CD4-positive, alpha-beta T cell treated with Interferon gamma for 1 hour (primary cell): Measurements from ENCODE around the gene ATG7.
A peak's percentile ranks its signal among the peaks of the same experiment; 100 is the strongest.
"Not testable (repeated sequence)": the region's sequence is repeated elsewhere in the genome, so short reads cannot be mapped to it uniquely, and the experiment has no call there.

Experiments used
- DNase-seq: peaks from one replicate; pipeline ENCODE4 v3.0.0-alpha.2; 2020

The ATG7 gene

GRCh38 chr3:11558002-11558401, 285.8 kb downstream of the ATG7 start:
- no peak for DNase-seq

- DNase-seq: no peak
These were observed 286.3 kb downstream of the ATG7 start for GRCh38 chr3:11558411-11558903.

- DNase-seq: no peak
These were observed 287.0 kb downstream of the ATG7 start for GRCh38 chr3:11558918-11559815.

- DNase-seq: no peak
These were observed 287.8 kb downstream of the ATG7 start for GRCh38 chr3:11559816-11560633.

GRCh38 chr3:11560746-11561145, 288.5 kb downstream of the ATG7 start:
- no peak for DNase-seq

GRCh38 chr3:11562277-11562881, 290.2 kb downstream of the ATG7 start:
- DNase-seq: no peak

GRCh38 chr3:11563159-11563864, 291.1 kb downstream of the ATG7 start:
- no peak for DNase-seq

GRCh38 chr3:11563865-11564185, 291.6 kb downstream of the ATG7 start:
- no peak for DNase-seq

GRCh38 chr3:11564577-11565001, 292.4 kb downstream of the ATG7 start:
- DNase-seq: no peak

- no peak for DNase-seq
These were observed 292.9 kb downstream of the ATG7 start for GRCh38 chr3:11565072-11565471.

- DNase-seq: no peak
These were observed 293.3 kb downstream of the ATG7 start for GRCh38 chr3:11565492-11565891.

GRCh38 chr3:11565932-11566331, 293.7 kb downstream of the ATG7 start:
- no peak for DNase-seq

GRCh38 chr3:11566478-11566877, 294.3 kb downstream of the ATG7 start:
- no peak for DNase-seq

- no peak for DNase-seq
These were observed 294.7 kb downstream of the ATG7 start for GRCh38 chr3:11566916-11567315.

GRCh38 chr3:11567516-11568467, 295.6 kb downstream of the ATG7 start:
- no peak for DNase-seq

GRCh38 chr3:11568503-11569155, 296.4 kb downstream of the ATG7 start:
- no peak for DNase-seq

- no peak for DNase-seq
These were observed 297.1 kb downstream of the ATG7 start for GRCh38 chr3:11569156-11569741.

GRCh38 chr3:11570251-11570650, 298.1 kb downstream of the ATG7 start:
- DNase-seq: no peak

GRCh38 chr3:11570789-11571495, 298.7 kb downstream of the ATG7 start:
- DNase-seq: peak; percentile 25

- DNase-seq: not testable (repeated sequence)
These were observed 300.5 kb downstream of the ATG7 start for GRCh38 chr3:11572660-11573059.
